Central memory CD8-positive, alpha-beta T cell (primary cell): Measurements from ENCODE around the gene SLC7A7.
"Not testable (repeated sequence)": the region's sequence is repeated elsewhere in the genome, so short reads cannot be mapped to it uniquely, and the experiment has no call there.

Source experiments
- ATAC-seq: fragments of 150-1000 bp; cut with Tn5 transposase; replicated peaks from 2 replicates; pipeline ENCODE4 v1.10.0; 2022; ENCODE audit warnings: mild to moderate bottlenecking, moderate FRiP score, moderate number of reproducible peaks; ENCODE audit not compliant: poor library complexity, severe bottlenecking; ENCODE audit errors: extremely low read depth
- DNase-seq, 2 donors: peaks; one replicate each; pipeline ENCODE4 v3.0.0; 2021; ENCODE audit warnings: low spot score in 2 of 2
- H3K27ac Mint-ChIP-seq: one replicate; pipeline ENCODE4 v1.8.0; 2022; ENCODE audit warnings: low read depth, mild to moderate bottlenecking, moderate library complexity, mixed read lengths
- H3K27me3 Mint-ChIP-seq: one replicate; pipeline ENCODE4 v1.8.0; 2022; ENCODE audit warnings: mixed read lengths
- H3K36me3 Mint-ChIP-seq: one replicate; pipeline ENCODE4 v1.8.0; 2022; ENCODE audit warnings: mild to moderate bottlenecking, moderate library complexity, mixed read lengths; ENCODE audit not compliant: insufficient read depth
- H3K4me1 Mint-ChIP-seq: one replicate; pipeline ENCODE4 v1.8.0; 2022; ENCODE audit warnings: mixed read lengths
- H3K4me3 Mint-ChIP-seq: one replicate; pipeline ENCODE4 v1.8.0; 2022; ENCODE audit warnings: mild to moderate bottlenecking, moderate library complexity, mixed read lengths
- H3K9me3 Mint-ChIP-seq: one replicate; pipeline ENCODE4 v1.8.0; 2022; ENCODE audit warnings: mixed read lengths

Gene SLC7A7

GRCh38 chr14:22841311-22841710, 26.1 kb upstream of the SLC7A7 start:
- H3K4me1 Mint-ChIP-seq = peaks cover 2% of the 10 kb centered on the region
- ATAC-seq (no peak), DNase-seq (no peak)
- peaks cover 71% of the 10 kb centered on the region for H3K27me3 Mint-ChIP-seq
- no peaks in the 10 kb centered on the region for H3K9me3 Mint-ChIP-seq
- no peak overlapping the region for H3K27ac Mint-ChIP-seq
- no peak overlapping the region for H3K4me3 Mint-ChIP-seq
- H3K36me3 Mint-ChIP-seq = peaks cover 4% of the 10 kb centered on the region

- DNase-seq = no peak
- Mint-ChIP-seq H3K36me3 (peaks cover 9% of the 10 kb centered on the region), H3K9me3 (no peaks in the 10 kb centered on the region)
These were observed 24.0 kb upstream of the SLC7A7 start for GRCh38 chr14:22839159-22839779.

GRCh38 chr14:22838631-22839041, 23.4 kb upstream of the SLC7A7 start:
- Mint-ChIP-seq H3K36me3 (peaks cover 14% of the 10 kb centered on the region), H3K27ac (no peak overlapping the region), H3K4me1 (peaks cover 5% of the 10 kb centered on the region), H3K4me3 (no peak overlapping the region), H3K27me3 (peaks cover 46% of the 10 kb centered on the region), H3K9me3 (no peaks in the 10 kb centered on the region)
- ATAC-seq (no peak), DNase-seq (no peak)

More at GRCh38 chr14:22839159-22839779, 24.0 kb upstream of the SLC7A7 start:
- no peak overlapping the region for H3K4me3 Mint-ChIP-seq
- peaks cover 51% of the 10 kb centered on the region for H3K27me3 Mint-ChIP-seq
- ATAC-seq = no peak
- H3K4me1 Mint-ChIP-seq = peaks cover 5% of the 10 kb centered on the region
- H3K27ac Mint-ChIP-seq = no peak overlapping the region

- DNase-seq = no peak
- Mint-ChIP-seq H3K27ac (no peak overlapping the region), H3K27me3 (peaks cover 39% of the 10 kb centered on the region), H3K4me1 (peaks cover 5% of the 10 kb centered on the region), H3K36me3 (peaks cover 19% of the 10 kb centered on the region), H3K4me3 (no peak overlapping the region), H3K9me3 (no peaks in the 10 kb centered on the region)
- ATAC-seq = no peak
These were observed 22.7 kb upstream of the SLC7A7 start for GRCh38 chr14:22837750-22838538.

DNA sequence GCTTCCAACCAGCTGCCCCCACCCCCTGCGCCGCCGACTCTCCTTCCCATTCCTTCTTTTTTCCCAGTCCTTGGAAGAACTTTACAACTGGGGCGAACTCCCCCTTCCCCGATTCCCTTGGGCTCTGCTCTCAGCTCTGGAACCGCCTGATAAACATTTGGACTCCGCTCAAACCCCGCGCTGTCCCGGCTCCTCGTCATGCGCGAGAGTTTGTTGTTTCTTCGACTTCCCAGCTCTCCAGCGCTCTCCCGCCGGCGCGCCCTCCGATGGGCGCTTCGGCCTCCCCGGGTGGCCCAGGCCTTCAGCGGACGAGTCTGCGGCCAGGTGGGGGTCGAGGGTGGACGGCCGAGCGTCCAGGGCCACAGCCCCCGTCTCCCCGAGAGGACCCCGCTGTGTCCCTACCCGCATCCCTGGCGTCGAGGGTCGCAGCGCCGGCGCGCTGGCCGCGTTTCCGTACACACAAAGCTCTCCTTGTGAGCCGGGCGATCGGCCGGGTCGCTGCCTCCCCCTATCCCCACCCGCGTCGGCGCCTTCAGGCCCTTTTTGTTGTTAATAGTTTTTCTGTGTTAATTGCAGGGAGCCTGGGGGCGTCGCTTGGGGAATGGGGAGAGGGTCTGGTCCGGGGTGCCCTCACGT, 22.0 kb upstream of the SLC7A7 start:
- Mint-ChIP-seq H3K4me3 (peak overlapping the region; percentile 31), H3K4me1 (peaks cover 6% of the 10 kb centered on the region), H3K9me3 (no peaks in the 10 kb centered on the region), H3K27me3 (peaks cover 36% of the 10 kb centered on the region), H3K36me3 (peaks cover 20% of the 10 kb centered on the region), H3K27ac (peak overlapping the region; percentile 46)
- DNase-seq (no peak), ATAC-seq (no peak)

GRCh38 chr14:22836301-22837113, 21.3 kb upstream of the SLC7A7 start, which contains the start of gene MMP14:
Gene MMP14, plus strand, starts transcription at chr14:22836585. Its CDS starts 233 bp downstream, at chr14:22836818.
- peak within 1 kb of the TSS; percentile 46 for H3K27ac Mint-ChIP-seq
- ATAC-seq = no peak

GRCh38 chr14:22835505-22835904, 20.3 kb upstream of the SLC7A7 start:
- peak overlapping the region; percentile 44 for H3K4me3 Mint-ChIP-seq
- H3K36me3 Mint-ChIP-seq = peaks cover 23% of the 10 kb centered on the region
- DNase-seq (no peak), ATAC-seq (no peak)
- H3K9me3 Mint-ChIP-seq = no peaks in the 10 kb centered on the region
- H3K27me3 Mint-ChIP-seq = peaks cover 20% of the 10 kb centered on the region
- peaks cover 21% of the 10 kb centered on the region for H3K4me1 Mint-ChIP-seq
- peak overlapping the region; percentile 11 for H3K27ac Mint-ChIP-seq

More at GRCh38 chr14:22836301-22837113, 21.3 kb upstream of the SLC7A7 start, which contains the start of gene MMP14:
- peak within 1 kb of the TSS; percentile 44 for H3K4me3 Mint-ChIP-seq
- H3K36me3 Mint-ChIP-seq = peaks cover 20% of the 10 kb centered on the region
- no peaks in the 10 kb centered on the region for H3K9me3 Mint-ChIP-seq
- H3K4me1 Mint-ChIP-seq = peaks cover 13% of the 10 kb centered on the region
- peaks cover 29% of the 10 kb centered on the region for H3K27me3 Mint-ChIP-seq
- DNase-seq = no peak

DNA sequence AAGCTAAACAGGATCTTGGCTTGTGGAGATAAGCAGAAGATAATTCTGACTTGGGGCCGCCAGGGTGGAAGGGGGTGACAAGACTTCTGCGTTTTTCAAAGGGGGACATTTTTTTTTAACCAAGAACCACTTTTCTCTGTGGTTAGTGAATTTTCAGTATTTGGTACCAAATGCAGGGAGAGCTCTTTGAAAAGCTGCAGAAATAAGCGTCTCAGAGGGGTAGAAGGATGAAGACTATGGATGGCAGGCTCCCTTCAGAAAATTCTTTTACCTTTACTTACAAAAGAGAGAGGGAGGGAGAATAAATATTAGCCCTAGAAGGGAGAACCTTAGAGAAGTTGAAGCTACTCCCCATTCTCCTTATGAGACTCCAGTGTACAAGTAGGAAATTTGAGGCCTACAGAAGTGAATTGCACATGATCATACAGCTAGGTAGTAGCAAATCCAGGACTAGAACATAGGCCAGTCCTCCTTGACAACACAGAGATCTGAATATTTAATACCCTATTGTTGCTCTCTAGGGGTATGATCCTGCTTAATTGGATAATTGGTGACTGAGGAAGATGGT, 15.3 kb upstream of the SLC7A7 start:
- Mint-ChIP-seq H3K4me1 (peaks cover 28% of the 10 kb centered on the region), H3K27me3 (peaks cover 7% of the 10 kb centered on the region), H3K27ac (peak overlapping the region; percentile 93), H3K4me3 (peak overlapping the region; percentile 93), H3K9me3 (no peaks in the 10 kb centered on the region), H3K36me3 (peaks cover 21% of the 10 kb centered on the region)
- no peak for DNase-seq
- peak; percentile 25 for ATAC-seq

DNA sequence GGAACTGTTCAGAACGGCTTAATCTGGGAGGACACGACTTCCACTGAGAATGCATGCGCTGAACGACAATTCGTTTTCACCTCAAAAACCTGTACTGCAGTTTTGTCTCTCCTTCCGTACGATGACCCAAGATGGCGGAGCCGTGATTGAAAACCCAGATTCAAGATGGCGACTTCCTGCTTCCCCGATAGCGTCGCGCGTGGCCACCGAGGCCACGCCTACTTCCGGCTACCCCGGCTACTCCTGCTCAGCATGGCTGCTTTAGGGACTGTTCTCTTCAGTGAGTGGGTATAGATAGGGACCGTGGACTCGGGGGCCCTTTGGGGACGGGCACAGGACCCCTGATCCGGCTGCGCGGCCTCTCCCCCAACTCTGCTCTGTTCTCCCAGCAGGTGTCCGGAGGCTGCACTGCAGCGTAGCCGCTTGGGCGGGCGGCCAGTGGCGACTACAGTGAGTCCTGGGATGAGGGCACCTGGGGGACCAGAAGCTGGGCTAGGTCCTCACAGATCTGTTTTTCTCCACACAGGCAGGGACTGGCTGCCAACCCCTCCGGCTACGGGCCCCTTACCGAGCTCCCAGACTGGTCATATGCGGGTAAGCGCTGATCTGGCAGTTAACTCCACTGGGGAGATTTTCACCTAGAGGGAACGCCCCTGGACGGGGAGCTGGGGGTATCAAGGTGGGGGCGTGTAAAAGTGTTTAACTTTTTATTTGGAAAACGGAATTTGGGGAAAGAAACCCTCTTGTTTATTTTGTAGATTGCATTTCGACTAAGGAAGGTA, 14.6 kb upstream of the SLC7A7 start, which contains the start of gene MRPL52:
Gene MRPL52, plus strand, starts transcription at position 227 of the 782 bp plus-strand sequence. Its CDS starts 26 bp downstream, at position 253.
- DNase-seq (peak; percentile 69 to 77), ATAC-seq (peak; percentile 97)
- peaks cover 21% of the 10 kb centered on the region for H3K36me3 Mint-ChIP-seq
- H3K4me3 Mint-ChIP-seq = peak within 1 kb of the TSS; percentile 93
- peaks cover 28% of the 10 kb centered on the region for H3K4me1 Mint-ChIP-seq
- H3K27me3 Mint-ChIP-seq = peaks cover 10% of the 10 kb centered on the region
- H3K9me3 Mint-ChIP-seq = no peaks in the 10 kb centered on the region
- H3K27ac Mint-ChIP-seq = peak within 1 kb of the TSS; percentile 93

DNA sequence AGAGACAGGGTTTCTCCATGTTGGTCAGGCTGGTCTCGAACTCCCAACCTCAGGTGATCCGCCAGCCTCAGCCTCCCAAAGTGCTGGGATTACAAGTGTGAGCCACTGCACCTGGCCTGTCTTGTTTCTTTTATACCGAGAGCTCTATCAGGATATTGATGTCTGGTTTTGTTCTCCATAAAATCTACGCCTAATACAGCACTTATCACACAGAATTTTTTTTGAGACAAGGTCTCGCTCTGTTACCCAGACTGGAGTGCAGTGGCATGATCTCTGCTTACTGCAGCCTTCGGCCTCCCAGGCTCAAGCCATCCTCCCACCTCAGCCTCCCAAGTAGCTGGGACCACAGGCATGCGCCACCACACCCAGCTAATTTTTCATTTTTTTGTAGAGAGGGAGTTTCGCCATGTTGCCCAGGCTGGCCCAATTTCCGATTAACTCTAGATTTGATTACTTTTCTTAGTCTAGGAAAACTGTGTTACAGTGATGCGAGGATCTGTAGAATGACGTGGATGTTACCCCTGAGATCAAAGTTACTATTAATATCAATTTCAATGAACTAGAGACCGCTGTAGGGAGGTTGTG, 13.9 kb upstream of the SLC7A7 start:
- Mint-ChIP-seq H3K27ac (peak overlapping the region; percentile 93), H3K36me3 (peaks cover 17% of the 10 kb centered on the region), H3K4me1 (peaks cover 28% of the 10 kb centered on the region), H3K27me3 (peaks cover 10% of the 10 kb centered on the region), H3K4me3 (peak overlapping the region; percentile 93)
- H3K9me3 Mint-ChIP-seq, DNase-seq, ATAC-seq: not testable (repeated sequence)
